ENCODE measurements around the gene KLLN. TPM values are rescaled to one million over a fixed set of nuclear protein-coding genes. Genes with fewer than 3 reads are reported as not detected.
A peak's percentile ranks its signal among the peaks of the same experiment; 100 is the strongest.

The KLLN gene
- total and polyA plus RNA-seq, 2 of the 13 experiments (the other 11 are each of a cell fraction or from before 2014, with no cell fraction given), result 0.08 to 0.44 TPM

DNA sequence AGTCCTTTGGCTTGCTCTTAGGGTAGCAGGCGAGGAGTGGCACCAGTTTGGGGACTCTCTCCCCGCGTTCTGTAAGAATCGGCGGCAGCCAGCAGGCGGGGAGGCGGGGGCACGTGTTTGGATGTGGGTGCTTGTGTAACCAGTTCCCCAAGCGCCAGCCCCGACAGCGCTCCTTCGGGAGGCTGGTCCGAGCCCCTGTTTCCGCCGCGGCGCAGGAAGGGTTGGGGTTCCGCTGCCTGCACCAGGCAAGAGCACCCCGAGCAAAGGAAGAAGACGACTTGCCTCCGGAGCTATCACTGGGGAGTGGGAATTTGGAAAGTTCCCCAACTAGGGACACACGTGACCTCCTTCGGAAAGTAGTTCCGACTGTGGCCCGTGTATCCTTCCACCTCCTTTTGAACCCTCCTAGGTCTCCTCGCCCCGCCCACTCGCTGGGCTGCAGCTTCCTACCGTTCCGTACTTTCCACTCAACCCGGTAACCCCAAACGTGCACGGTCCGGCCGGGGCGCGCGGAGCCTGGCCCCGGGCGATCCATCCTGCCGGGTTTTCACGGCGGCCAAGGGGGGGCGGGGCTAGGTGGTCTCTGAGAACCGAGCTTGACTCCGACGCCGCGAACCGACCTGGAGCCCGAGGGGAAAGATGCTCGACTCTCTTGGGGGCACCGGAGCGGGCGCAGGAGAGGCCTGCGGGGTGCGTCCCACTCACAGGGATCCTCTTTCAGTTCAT lies 1.2 kb downstream of the KLLN start (continued):
- TF ChIP-seq, protein P1, sequence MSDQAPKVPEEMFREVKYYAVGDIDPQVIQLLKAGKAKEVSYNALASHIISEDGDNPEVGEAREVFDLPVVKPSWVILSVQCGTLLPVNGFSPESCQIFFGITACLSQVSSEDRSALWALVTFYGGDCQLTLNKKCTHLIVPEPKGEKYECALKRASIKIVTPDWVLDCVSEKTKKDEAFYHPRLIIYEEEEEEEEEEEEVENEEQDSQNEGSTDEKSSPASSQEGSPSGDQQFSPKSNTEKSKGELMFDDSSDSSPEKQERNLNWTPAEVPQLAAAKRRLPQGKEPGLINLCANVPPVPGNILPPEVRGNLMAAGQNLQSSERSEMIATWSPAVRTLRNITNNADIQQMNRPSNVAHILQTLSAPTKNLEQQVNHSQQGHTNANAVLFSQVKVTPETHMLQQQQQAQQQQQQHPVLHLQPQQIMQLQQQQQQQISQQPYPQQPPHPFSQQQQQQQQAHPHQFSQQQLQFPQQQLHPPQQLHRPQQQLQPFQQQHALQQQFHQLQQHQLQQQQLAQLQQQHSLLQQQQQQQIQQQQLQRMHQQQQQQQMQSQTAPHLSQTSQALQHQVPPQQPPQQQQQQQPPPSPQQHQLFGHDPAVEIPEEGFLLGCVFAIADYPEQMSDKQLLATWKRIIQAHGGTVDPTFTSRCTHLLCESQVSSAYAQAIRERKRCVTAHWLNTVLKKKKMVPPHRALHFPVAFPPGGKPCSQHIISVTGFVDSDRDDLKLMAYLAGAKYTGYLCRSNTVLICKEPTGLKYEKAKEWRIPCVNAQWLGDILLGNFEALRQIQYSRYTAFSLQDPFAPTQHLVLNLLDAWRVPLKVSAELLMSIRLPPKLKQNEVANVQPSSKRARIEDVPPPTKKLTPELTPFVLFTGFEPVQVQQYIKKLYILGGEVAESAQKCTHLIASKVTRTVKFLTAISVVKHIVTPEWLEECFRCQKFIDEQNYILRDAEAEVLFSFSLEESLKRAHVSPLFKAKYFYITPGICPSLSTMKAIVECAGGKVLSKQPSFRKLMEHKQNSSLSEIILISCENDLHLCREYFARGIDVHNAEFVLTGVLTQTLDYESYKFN (CRISPR knock-in tag; conservative IDR thresholded peaks at IDR 0.05), result peak; percentile 60
- TF ChIP-seq TBX3 (IDR thresholded peaks at IDR 0.05; ENCODE audit: borderline replicate concordance) (0 out of 2 replicates have a peak, but pooled peaks have one; percentile 17), ESRRA (CRISPR knock-in tag; IDR thresholded peaks at IDR 0.05; ENCODE audit: low read depth) (peak; percentile 63; the same call in 1 of the 2 replicates), FLYWCH1 (CRISPR knock-in tag; IDR thresholded peaks at IDR 0.05) (no peak), ZNF33B (CRISPR knock-in tag; IDR thresholded peaks at IDR 0.05) (peak; percentile 51; the same call in 1 of the 2 replicates), JUN (CRISPR knock-in tag; IDR thresholded peaks at IDR 0.05) (peak; percentile 14; the same call in 1 of the 2 replicates), ZNF138 (CRISPR knock-in tag; IDR thresholded peaks at IDR 0.05; ENCODE audit: low read depth) (0 out of 2 replicates have a peak, but pooled peaks have one; percentile 67), MIER3 (CRISPR knock-in tag; IDR thresholded peaks at IDR 0.05; ENCODE audit: borderline replicate concordance) (peak; percentile 48), KLF15 (CRISPR knock-in tag; IDR thresholded peaks at IDR 0.05; ENCODE audit: borderline replicate concordance) (peak; percentile 72; the same call in 1 of the 2 replicates), NFATC3 (CRISPR knock-in tag; IDR thresholded peaks at IDR 0.05) (no peak), ZNF614 (CRISPR knock-in tag; IDR thresholded peaks at IDR 0.05; ENCODE audit: borderline replicate concordance) (peak; percentile 69; the same call in 1 of the 2 replicates), RELA (CRISPR knock-in tag; IDR thresholded peaks at IDR 0.05) (peak; percentile 48; the same call in 1 of the 2 replicates)
- TF ChIP-seq, protein P2, sequence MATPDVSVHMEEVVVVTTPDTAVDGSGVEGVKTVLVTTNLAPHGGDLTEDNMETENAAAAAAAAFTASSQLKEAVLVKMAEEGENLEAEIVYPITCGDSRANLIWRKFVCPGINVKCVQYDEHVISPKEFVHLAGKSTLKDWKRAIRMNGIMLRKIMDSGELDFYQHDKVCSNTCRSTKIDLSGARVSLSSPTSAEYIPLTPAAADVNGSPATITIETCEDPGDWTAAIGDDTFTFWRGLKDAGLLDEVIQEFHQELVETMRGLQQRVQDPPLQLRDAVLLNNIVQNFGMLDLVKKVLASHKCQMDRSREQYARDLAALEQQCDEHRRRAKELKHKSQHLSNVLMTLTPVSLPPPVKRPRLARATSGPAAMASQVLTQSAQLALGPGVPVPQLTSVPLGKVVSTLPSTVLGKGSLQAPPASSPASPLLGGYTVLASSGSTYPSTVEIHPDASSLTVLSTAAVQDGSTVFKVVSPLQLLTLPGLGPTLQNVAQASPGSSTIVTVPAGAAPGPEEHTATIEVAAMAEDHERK (CRISPR knock-in tag; IDR thresholded peaks at IDR 0.05; ENCODE audit: low read depth), result 0 out of 2 replicates have a peak, but pooled peaks have one; percentile 37
- TF ChIP-seq, protein P3, sequence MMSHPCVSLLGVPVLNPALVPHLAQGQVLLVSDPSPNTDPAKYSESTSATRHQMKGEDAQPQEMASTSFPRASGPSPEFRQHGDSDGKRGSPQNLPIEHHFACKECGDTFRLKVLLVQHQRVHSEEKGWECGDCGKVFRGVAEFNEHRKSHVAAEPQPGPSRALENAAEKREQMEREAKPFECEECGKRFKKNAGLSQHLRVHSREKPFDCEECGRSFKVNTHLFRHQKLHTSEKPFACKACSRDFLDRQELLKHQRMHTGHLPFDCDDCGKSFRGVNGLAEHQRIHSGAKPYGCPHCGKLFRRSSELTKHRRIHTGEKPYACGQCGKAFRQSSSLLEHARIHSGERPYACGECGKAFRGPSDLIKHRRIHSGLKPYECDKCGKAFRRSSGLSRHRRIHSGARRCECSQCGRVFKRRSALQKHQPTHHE (CRISPR knock-in tag; IDR thresholded peaks at IDR 0.05; ENCODE audit: borderline replicate concordance), result peak; percentile 96
- TF ChIP-seq, protein P4, sequence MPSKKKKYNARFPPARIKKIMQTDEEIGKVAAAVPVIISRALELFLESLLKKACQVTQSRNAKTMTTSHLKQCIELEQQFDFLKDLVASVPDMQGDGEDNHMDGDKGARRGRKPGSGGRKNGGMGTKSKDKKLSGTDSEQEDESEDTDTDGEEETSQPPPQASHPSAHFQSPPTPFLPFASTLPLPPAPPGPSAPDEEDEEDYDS (CRISPR knock-in tag; IDR thresholded peaks at IDR 0.05), result peak; percentile 95
- TF ChIP-seq, protein P5, sequence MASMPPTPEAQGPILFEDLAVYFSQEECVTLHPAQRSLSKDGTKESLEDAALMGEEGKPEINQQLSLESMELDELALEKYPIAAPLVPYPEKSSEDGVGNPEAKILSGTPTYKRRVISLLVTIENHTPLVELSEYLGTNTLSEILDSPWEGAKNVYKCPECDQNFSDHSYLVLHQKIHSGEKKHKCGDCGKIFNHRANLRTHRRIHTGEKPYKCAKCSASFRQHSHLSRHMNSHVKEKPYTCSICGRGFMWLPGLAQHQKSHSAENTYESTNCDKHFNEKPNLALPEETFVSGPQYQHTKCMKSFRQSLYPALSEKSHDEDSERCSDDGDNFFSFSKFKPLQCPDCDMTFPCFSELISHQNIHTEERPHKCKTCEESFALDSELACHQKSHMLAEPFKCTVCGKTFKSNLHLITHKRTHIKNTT (CRISPR knock-in tag; IDR thresholded peaks at IDR 0.05), result no peak
- TF ChIP-seq, protein P6, sequence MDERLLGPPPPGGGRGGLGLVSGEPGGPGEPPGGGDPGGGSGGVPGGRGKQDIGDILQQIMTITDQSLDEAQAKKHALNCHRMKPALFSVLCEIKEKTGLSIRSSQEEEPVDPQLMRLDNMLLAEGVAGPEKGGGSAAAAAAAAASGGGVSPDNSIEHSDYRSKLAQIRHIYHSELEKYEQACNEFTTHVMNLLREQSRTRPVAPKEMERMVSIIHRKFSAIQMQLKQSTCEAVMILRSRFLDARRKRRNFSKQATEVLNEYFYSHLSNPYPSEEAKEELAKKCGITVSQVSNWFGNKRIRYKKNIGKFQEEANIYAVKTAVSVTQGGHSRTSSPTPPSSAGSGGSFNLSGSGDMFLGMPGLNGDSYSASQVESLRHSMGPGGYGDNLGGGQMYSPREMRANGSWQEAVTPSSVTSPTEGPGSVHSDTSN (CRISPR knock-in tag; IDR thresholded peaks at IDR 0.05), result no peak
- TF ChIP-seq, protein P7, sequence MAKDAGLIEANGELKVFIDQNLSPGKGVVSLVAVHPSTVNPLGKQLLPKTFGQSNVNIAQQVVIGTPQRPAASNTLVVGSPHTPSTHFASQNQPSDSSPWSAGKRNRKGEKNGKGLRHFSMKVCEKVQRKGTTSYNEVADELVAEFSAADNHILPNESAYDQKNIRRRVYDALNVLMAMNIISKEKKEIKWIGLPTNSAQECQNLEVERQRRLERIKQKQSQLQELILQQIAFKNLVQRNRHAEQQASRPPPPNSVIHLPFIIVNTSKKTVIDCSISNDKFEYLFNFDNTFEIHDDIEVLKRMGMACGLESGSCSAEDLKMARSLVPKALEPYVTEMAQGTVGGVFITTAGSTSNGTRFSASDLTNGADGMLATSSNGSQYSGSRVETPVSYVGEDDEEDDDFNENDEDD (CRISPR knock-in tag; IDR thresholded peaks at IDR 0.05; ENCODE audit: borderline replicate concordance), result peak; percentile 74; the same call in 1 of the 2 replicates

Measured in HepG2 (cell line).